HG03175 (cell line): ENCODE results near the gene BCCIP.

Source experiments
- ATAC-seq: cut with Tn5 transposase; IDR thresholded peaks from one replicate; pipeline ENCODE4 v1.9.1; 2021; ENCODE audit warnings: mild to moderate bottlenecking, moderate library complexity; ENCODE audit not compliant: unreplicated experiment

BCCIP gene

DNA sequence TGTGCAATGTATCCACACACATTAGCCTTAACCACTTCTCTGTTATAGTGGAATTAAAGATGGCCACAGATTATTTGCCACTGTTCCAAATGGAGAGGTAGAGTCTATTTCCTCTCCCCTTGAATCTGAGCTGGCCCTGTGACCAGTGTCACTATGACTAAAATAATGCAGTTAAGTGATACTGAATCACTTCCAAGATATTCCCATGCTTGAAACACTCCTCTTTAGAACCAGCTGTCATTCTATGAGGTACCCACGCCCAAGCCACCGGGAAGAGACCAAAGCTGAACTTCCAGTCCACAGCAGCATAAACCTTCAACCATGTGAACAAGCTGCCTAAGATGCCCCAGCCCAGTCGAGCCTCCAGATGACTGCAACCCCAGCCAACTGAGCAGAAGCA, 59.9 kb downstream of the BCCIP start:
- no peak for ATAC-seq
